GM19025 (cell line): ENCODE data around the gene LCN2.

ENCODE experiments used
- ATAC-seq: cut with Tn5 transposase; IDR thresholded peaks from one replicate; pipeline ENCODE4 v1.9.1; 2021; ENCODE audit warnings: mild to moderate bottlenecking, low read depth, moderate library complexity; ENCODE audit not compliant: unreplicated experiment

The LCN2 gene

DNA sequence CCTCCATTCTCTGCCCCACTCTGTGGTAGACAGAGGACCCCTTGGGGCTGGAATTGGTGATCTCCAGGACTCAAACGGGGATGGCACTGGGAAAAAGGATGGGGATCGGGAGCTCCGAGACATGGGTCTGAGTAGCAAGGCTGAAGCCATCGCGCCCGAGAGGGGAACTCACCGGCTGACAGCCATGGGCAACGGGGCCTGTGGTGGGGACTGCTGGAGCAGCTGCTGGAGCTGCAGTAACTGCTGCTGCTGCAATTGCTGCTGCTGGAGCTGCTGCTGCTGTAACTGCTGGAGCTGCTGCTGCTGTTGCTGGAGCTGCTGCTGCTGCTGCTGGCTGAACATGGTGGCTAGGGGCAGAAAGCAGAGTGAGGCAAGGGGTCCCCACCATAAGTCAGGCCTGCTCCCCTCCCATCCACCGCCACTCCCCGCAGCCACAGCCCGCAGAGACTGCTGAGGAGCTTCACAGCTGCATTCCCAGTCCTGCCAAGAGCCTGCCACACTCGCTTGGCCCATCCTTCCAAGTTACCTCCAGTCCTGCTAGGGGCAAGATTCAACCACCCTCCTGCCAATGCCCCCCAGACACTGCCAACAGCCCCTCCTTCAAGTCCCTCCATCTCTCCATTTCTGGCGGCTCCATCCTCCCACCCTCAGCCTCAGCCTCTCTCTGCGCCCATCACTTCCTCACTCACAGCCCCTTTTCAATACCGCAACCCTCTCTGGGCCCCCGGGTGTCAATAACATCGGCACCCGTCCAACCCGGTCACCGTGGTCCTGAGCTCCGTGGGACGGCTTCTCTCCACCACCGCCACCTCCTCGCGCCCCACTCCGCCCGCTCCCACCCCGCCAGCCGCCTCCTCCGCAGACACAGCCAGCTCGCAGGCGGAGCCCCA lies 41.5 kb downstream of the LCN2 start:
- ATAC-seq, result peak; percentile 29

DNA sequence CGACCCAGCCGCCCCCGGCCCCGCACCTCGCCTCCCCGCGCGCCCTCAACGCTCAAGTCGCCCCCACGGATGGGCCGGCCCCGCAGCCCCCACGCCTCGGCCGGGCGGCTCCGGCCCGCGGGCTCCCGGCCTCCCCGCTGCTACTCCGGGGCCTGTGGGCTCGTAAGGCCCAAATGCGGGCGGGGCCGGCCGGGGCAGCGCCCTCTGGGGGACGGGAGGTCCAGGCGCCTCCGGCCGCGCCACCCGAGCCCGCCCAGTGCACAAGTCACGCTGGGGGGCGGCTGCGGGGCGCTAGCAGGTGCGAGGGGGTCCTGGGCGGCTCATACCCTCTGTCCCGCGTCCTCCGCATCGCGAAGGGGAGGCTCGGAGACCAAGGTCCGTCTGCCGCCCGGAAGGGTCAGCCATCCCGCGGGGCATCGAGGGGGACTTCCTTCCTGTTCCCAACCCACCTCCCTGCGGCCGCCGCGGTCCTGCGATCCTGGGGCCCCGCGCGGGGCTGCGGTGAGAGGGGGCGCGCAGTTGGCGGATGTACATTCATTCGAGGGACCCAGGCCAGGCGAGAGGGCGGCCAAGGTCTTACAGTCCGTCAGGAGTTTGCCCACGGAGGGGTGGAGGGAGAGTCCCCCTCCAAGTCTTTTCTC lies 42.3 kb downstream of the LCN2 start, which contains the start of gene CIZ1:
Gene CIZ1 (minus strand): TSS at position 167 of the 641 bp plus-strand sequence. CDS start 715 bp downstream, outside the sequence.
- peak; percentile 88 for ATAC-seq

DNA sequence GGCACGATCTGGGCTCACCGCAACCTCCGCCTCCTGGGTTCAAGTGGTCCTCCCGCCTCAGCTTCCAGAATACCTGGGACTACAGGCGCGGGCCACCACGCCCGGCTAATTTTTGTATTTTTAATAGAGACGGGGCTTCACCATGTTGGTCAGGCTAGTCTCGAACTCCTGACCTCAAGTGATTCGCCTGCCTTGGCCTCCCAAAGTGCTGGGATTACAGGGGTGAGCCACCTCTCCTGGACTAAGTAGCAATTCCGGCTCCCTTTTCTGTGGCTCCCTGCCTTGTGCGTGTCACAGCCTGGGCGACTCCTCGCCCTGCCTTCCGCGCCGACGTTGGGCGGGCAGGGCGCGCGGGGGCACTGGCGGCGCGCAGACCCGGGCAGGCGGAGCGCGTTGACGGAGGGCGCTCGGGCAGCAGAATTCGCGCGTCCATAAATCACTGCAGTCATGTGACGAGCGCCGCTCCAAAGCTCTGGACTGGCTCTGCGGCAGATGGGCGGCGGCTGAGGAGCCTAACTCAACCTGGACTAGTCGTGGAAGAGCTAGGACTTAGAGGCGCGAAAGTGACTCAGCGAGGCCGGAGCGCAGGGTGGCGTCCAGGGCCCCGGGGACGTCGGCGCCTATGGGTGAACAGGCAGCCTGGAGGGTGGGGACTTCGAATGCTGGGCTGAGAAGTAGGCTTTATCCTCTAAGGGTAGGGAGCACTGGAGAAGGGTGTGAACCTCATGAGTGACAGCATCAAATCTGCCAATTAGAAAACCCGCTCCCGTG lies 43.5 kb downstream of the LCN2 start:
- ATAC-seq, result no peak

DNA sequence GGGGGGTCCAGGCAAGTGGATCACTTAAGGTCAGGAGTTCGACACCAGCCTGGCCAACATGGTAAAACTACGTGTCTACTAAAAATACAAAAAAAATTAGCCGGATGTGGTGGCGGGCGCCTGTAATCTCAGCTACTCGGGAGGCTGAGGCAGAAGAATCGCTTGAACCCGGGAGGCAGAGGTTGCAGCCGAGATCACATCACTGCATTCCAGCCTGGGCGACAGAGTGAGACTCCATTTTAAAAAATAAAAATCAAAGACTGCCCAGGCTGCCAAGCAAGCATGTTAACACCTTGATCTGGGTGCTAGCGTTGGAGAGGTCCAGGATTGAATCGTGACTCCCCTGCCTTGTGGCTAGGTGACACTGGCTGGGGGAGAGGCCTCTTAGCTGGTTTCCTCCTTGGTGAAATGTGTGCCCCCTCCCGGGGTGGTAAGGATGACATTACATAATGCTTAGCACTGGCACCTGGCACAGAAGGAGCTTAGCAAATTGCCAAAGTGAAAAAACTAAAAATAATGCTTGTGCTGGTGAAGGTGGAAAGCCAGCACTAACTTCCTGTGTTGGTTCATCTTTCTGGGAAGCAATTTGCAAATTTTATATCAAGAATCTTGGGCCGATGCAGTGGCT lies 44.3 kb downstream of the LCN2 start:
- no peak for ATAC-seq

DNA sequence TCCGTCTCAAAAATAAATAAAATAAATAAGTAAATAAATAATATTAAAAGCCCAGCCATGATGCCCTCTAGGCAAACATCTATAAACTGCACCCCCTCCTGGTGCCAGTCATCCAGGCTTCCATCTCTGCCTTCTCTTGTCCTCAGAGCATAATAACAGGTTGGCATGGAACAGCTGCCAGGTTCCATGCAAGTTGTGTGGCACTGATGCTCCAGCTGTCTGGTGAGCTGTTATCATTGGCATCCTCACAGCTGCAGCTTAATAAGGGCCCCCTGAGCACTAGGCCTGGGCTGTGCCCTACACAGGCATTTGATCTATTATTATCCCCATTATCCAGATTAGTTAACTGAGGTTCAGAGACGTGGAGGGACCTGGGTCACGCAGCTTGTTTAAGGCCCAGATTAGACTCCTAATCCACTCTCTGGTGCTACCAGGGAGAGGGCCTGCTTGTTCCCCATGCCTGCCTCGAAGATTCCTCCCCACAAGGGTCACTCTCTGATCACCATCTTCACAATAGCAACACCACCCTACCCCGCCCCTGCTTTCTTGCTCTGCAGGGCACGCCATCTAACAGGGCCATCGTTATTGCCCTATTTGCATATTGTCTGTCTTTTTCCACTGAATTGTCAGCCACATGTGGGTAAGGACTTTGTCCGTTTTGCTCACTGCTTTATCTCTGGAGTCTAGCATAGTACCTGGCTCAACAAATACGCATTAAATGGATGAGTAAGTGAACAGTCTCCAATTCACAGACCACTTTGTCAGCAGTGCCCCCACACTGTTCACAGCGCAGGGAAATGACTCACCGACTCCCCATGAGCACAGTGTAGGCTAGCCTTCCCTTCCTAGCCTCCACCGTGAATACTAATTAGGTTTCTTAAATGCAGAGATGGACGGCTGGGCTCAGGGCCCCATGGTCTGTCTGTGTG lies 52.5 kb downstream of the LCN2 start:
- no peak for ATAC-seq

DNA sequence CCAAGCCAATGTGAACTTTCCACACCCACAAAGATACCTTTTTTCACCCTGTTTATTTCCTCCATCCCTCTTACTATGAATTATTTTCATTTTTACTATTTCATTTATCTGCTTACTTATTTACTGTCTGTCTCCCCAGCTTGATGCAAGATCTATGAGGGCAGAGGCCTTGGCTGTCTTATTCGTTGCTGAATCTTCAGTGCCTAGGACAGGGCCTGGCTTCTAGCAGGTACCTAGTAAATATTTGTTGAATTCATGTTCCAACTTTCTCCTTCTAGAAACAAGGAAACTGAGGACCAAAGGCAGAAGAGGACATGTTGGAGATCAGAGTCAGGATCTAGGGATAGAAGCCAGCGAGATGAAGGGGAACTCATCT lies 53.4 kb downstream of the LCN2 start:
- no peak for ATAC-seq
